ENCODE results near the gene NCF4.

The NCF4 gene

DNA sequence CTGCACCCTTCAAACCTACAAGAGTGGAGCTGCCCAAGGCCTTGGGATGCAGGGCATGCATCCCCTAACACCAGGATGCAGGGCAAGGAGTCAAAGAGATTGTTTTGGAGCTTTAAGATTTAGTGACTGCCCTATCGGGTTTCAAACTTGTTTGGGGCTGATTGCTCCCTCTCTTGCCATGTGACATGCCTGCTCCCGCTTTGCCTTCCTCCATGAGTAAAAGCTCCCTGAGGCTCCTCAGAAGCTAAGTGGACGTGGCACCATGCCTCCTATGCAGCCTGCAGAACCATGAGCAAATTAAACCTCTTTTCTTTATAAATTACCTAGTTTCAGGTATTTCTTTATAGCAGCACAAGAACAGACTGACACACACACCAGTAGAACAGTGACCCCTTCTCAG lies 36.8 kb downstream of the NCF4 start:
- in situ Hi-C loops (cut with HindIII; ENCODE audit: low pct_unique_long_range_greater_than_20kb, low sequenced_read_pairs), result no loop called here
- no peak for DNase-seq (ENCODE audit: low read depth in 1 of 2, low spot score in 1 of 2)
- no peak for TF ChIP-seq JUND (IDR thresholded peaks at IDR 0.05; ENCODE audit: low read depth)

GRCh38 chr22:36898690-36899089 lies 37.9 kb downstream of the NCF4 start:
- no peak for DNase-seq (ENCODE audit: low read depth in 1 of 2, low spot score in 1 of 2)
- no peak for TF ChIP-seq JUND (IDR thresholded peaks at IDR 0.05; ENCODE audit: low read depth)
- in situ Hi-C loops (cut with HindIII; ENCODE audit: low pct_unique_long_range_greater_than_20kb, low sequenced_read_pairs), result no loop called here

DNA sequence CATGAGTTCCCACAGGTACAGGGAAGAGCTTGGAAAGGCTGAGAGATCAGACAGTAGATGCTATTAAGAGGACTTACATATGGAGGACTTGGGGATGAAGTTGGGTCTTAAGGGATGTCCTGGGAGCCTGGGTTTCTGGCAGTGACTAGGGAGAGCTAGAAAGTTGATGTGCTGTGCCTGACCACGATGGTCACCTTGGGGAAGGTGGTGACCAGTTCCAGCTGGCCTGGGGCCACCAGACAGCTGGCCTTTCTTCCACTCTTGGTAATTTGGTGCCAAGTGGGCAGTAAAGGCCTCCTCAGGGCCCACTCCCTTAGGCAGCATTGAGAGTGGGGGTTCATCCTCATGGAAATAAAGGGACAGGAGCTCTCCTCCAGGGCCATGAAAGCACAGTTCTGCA lies 38.7 kb downstream of the NCF4 start:
- in situ Hi-C loops (cut with HindIII; ENCODE audit: low pct_unique_long_range_greater_than_20kb, low sequenced_read_pairs), result no loop called here
- TF ChIP-seq JUND (IDR thresholded peaks at IDR 0.05; ENCODE audit: low read depth), result no peak
- DNase-seq (ENCODE audit: low read depth in 1 of 2, low spot score in 1 of 2), result no peak

- no peak for DNase-seq (ENCODE audit: low read depth in 1 of 2, low spot score in 1 of 2)
- no peak for TF ChIP-seq JUND (IDR thresholded peaks at IDR 0.05; ENCODE audit: low read depth)
- in situ Hi-C loops (cut with HindIII; ENCODE audit: low pct_unique_long_range_greater_than_20kb, low sequenced_read_pairs), result no loop called here
These were observed 39.4 kb downstream of the NCF4 start for GRCh38 chr22:36900225-36900624.

- DNase-seq (ENCODE audit: low read depth in 1 of 2, low spot score in 1 of 2), result no peak
- in situ Hi-C loops (cut with HindIII; ENCODE audit: low pct_unique_long_range_greater_than_20kb, low sequenced_read_pairs), result no loop called here
- TF ChIP-seq JUND (IDR thresholded peaks at IDR 0.05; ENCODE audit: low read depth), result no peak
These were observed 40.1 kb downstream of the NCF4 start for GRCh38 chr22:36900880-36901279.

DNA sequence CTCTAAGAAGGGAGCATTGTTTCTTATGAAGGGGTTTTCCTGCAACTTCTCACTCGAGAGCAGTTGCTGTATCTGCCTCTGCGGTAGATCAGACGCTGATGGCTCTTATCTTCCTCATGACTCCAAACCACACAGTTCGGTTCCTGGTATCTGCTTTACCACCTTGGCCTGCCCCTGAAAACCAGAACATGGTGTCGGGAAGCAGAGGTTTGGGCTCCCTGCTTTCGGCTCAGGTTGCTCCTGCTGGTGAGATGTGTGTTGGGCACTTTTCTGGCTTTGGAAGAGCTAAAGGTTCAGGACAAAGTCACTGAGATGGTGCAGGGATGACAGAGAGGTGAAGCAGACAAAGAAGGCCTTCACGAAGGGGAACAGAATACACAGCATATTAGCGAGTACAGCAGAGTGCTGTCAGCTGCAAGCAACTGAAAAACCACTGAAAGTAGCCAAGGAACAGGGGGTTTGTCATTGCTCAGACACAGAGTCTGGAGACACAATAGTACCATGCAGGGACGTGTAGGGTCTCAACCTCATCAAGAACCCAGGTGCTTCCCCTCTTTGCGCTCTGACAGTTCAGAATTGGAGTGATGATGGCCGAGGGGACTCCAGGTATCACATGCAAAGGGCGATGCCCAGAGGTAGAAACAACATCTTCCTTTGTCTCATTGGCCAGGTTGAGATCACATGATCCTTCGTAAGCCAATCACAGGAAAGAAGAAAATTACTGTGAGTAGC lies 40.8 kb downstream of the NCF4 start:
- in situ Hi-C loops (cut with HindIII; ENCODE audit: low pct_unique_long_range_greater_than_20kb, low sequenced_read_pairs), result no loop called here
- no peak for DNase-seq (ENCODE audit: low read depth in 1 of 2, low spot score in 1 of 2)
- no peak for TF ChIP-seq JUND (IDR thresholded peaks at IDR 0.05; ENCODE audit: low read depth)

DNA sequence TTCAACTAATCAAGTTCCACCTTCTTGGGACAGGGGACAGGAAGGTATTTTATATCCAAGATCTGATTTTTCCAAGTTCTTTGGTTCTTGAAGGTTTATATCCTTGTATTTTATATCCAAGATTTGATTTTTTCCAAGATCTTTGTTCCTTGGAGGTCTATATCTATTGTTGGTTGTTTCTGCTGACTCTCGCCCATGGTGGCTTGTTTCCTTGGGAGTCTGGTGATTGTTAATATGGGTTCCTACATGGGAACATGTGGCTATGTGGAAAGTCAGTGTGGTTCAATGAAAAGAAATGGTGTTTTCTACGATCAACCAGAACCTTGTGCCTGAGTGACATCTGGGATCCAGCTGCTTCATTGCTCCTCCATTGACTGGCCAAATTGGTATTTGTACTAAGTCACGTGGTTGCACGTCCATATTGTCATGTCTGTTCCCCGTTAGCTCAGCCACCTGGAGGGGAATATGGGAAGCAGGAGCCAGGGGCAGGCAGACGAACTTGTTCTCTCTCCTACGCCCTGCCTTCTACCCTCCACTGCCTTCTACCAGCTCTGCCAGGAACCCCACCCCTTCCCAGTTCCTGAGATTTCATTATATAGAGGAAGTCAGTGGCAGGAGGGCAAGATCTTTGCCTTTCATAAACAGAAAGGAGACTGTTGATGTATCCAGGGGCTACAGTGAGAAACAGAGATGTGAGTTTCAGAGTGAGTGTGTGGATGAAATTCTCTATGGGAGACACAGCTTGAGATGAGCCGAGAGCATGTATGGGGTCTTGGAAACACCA lies 41.5 kb downstream of the NCF4 start:
- in situ Hi-C loops (cut with HindIII; ENCODE audit: low pct_unique_long_range_greater_than_20kb, low sequenced_read_pairs), result no loop called here
- TF ChIP-seq JUND (IDR thresholded peaks at IDR 0.05; ENCODE audit: low read depth), result no peak
- DNase-seq (ENCODE audit: low read depth in 1 of 2, low spot score in 1 of 2), result no peak

GRCh38 chr22:36904260-36904880 lies 43.6 kb downstream of the NCF4 start:
- TF ChIP-seq JUND (IDR thresholded peaks at IDR 0.05; ENCODE audit: low read depth), result no peak
- DNase-seq (ENCODE audit: low read depth in 1 of 2, low spot score in 1 of 2), result no peak
- in situ Hi-C loops (cut with HindIII; ENCODE audit: low pct_unique_long_range_greater_than_20kb, low sequenced_read_pairs), result no loop called here

GRCh38 chr22:36907253-36908195 lies 46.7 kb downstream of the NCF4 start:
- no peak for TF ChIP-seq JUND (IDR thresholded peaks at IDR 0.05; ENCODE audit: low read depth)
- no peak for DNase-seq (ENCODE audit: low read depth in 1 of 2, low spot score in 1 of 2)
- in situ Hi-C loops (cut with HindIII; ENCODE audit: low pct_unique_long_range_greater_than_20kb, low sequenced_read_pairs), result no loop called here

DNA sequence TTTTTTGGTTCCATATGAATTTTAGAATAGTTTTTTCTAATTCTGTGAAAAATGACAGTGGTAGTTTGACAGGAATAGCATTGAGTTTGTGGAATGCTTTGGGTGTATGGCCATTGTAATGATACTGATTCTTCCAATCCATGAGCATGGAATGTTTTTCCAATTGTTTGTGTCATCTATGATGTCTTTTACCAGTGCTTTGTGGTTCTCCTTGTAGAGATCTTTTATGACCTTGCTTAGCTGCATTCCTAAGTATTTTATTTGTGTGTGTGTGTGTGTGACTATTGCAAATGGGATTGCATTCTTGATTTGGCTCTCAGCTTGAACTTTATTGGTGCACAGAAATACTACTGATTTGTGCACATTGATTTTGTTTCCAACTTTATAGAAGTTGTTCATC lies 49.7 kb downstream of the NCF4 start:
- in situ Hi-C loops (cut with HindIII; ENCODE audit: low pct_unique_long_range_greater_than_20kb, low sequenced_read_pairs), result no loop called here
- peak in 1 of 2 experiments; percentile 29 for DNase-seq (ENCODE audit: low read depth in 1 of 2, low spot score in 1 of 2)
- no peak for TF ChIP-seq JUND (IDR thresholded peaks at IDR 0.05; ENCODE audit: low read depth)

- no peak for DNase-seq (ENCODE audit: low read depth in 1 of 2, low spot score in 1 of 2)
- no peak for TF ChIP-seq JUND (IDR thresholded peaks at IDR 0.05; ENCODE audit: low read depth)
- in situ Hi-C loops (cut with HindIII; ENCODE audit: low pct_unique_long_range_greater_than_20kb, low sequenced_read_pairs), result no loop called here
These were observed 51.3 kb downstream of the NCF4 start for GRCh38 chr22:36911887-36912661.

Measured in T47D (cell line).